ENCODE results near the gene TMEM179. TPM values are rescaled to one million over a fixed set of nuclear protein-coding genes. Genes with fewer than 3 reads are reported as not detected.

TMEM179 gene
- total RNA-seq, 4 donors from 2014 or later = not detected

DNA sequence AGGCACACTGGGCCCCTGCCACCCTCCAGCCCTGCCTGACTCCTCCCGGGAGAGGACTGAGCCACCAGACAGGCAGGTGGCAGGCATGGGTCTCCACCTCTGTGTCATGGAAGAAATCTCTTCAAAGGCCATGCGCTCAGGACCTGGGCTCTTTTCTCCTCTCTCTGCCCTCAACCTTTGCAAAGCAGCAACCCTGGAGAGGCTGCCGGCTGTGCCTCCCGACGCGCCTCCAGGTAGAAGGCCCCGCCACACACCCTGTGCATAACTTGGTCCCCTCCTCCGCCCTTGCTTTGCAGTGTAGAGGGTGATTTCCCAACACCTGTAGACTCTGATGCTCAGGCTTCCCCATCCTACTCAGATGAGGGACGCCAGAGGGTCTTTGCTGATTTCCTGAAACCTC, 28.2 kb upstream of the TMEM179 start:
- ATAC-seq (ENCODE audit: low FRiP score) (no peak), DNase-seq (ENCODE audit: low spot score) (no peak)
- TF ChIP-seq, protein P1, sequence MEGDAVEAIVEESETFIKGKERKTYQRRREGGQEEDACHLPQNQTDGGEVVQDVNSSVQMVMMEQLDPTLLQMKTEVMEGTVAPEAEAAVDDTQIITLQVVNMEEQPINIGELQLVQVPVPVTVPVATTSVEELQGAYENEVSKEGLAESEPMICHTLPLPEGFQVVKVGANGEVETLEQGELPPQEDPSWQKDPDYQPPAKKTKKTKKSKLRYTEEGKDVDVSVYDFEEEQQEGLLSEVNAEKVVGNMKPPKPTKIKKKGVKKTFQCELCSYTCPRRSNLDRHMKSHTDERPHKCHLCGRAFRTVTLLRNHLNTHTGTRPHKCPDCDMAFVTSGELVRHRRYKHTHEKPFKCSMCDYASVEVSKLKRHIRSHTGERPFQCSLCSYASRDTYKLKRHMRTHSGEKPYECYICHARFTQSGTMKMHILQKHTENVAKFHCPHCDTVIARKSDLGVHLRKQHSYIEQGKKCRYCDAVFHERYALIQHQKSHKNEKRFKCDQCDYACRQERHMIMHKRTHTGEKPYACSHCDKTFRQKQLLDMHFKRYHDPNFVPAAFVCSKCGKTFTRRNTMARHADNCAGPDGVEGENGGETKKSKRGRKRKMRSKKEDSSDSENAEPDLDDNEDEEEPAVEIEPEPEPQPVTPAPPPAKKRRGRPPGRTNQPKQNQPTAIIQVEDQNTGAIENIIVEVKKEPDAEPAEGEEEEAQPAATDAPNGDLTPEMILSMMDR (IDR thresholded peaks at IDR 0.05) = no peak

DNA sequence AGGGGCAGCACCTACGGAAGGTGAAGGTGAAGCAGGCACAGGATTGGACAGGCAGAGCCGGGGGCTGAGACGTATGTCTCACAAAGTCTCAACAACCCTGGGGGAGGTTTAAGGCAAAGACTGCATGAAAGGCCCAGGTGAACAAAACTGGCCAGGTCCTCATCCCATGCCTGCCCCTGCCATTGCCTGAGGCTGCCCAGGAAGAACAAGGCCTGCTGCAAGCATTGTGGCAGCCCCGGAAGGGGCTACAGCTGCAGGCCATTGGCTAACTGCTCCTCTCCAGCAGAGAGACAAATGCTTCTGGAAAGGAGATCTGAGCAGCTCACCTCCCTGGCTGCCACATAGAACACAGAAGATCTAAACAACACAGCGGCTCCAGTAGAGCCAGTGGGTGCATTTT, 20.4 kb upstream of the TMEM179 start:
- no peak for DNase-seq (ENCODE audit: low spot score)
- TF ChIP-seq, protein P1 (IDR thresholded peaks at IDR 0.05) = no peak
- no peak for ATAC-seq (ENCODE audit: low FRiP score)

DNA sequence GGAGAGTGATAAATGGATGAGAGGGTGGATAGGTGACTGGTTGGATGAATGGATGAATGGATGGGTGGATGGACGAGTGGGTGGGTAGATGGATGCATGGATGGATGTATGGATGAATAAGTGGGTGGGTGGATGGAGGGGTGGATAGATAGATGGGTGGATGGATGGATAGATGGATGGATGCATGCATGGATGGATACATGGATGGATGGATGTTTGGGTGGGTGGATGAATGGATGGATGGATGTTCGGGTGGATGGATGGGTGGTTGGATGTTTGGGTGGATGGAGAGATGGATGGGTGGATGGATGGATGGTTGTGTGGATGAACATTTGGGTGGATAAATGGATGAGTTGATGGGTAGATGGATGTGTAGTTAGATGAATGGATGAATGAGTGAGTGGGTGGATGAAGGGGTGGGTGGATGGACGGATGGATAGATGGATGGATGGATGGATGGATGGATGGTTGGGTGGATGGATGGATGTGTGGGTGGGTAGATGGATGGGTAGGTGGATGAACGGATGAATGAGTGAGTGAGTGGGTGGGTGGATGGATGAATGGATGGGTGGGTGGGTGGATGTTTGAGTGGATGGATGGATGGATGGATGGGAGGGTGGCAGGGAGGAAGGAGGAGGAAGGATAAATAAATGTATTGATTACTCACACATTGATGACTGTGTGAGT, 9.7 kb upstream of the TMEM179 start:
- no peak for ATAC-seq (ENCODE audit: low FRiP score)
- DNase-seq (ENCODE audit: low spot score) = no peak
- TF ChIP-seq, protein P1 (IDR thresholded peaks at IDR 0.05) = no peak

DNA sequence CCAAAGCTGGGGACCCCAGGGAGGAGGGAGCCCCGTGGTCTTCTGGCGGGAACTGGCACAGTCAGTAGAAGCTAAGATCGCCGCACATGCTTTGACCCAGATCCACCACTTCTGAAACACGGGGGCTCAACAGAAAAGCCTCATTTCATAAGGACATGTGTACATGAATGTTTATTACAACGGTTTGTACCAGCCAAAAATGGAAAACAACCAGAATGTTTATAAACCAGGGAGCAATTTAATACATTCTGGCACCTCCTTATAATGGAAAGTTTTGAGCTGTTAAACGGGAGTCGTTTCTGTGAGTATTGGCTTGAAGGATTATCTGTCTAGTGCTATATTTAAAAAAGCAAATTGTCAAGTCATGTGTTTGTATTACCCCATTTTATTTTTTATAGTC, 7.3 kb upstream of the TMEM179 start:
- TF ChIP-seq, protein P1 (IDR thresholded peaks at IDR 0.05) = no peak
- DNase-seq (ENCODE audit: low spot score) (no peak), ATAC-seq (ENCODE audit: low FRiP score) (no peak)

DNA sequence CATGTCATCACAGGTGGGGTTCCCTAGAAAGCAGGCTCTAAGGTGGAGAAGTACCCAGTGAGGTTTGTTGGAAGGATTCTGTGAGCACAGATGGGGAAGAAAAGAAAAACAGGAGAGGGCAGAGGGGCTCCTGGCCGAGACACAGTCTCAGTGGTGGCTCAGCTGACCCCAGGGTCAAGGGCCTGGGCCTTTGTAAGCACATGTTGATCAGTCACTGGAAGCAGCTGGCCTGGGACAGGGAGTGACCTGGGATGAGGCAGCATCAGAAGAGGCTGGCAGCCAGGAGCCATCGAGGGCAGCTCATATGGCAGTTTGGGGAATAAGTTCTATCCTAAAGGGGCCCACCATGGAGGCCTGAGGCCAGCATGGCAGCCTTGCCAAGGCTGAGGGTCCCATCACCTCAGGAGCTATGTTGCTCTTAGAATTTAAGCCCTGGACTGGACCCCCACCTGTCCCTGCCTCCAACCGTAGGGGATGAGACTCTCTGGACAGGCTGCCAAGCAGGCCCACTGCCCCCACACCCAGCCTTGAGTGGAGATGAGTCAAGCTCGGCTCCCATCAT, 6.3 kb upstream of the TMEM179 start:
- no peak for ATAC-seq (ENCODE audit: low FRiP score)
- no peak for DNase-seq (ENCODE audit: low spot score)
- TF ChIP-seq, protein P1 (IDR thresholded peaks at IDR 0.05) = no peak

DNA sequence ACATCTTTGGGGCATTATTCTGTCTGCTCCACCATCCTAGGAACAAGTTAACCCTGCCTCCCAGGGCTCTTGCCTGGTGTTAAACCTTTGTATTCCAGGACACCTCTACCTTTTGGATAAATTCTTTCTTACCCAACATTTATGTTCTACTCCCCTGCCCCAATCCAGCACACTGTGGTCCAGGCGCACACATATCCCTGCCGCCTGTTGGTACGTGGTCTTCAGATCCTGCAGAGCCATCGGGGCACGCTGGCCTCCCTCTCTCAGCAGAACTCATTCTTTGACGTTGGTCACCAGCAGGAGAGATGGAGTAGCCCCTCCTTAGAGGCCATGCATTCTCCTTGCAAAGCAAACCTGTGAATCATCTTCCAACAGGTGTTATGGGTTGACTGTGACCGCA, 5.1 kb upstream of the TMEM179 start:
- TF ChIP-seq, protein P1 (IDR thresholded peaks at IDR 0.05) = no peak
- DNase-seq (ENCODE audit: low spot score) (no peak), ATAC-seq (ENCODE audit: low FRiP score) (no peak)
